Lung (tissue), 12 donors: ENCODE data around the gene L3MBTL4. TPM values are rescaled to one million over a fixed set of nuclear protein-coding genes. Genes with fewer than 3 reads are reported as not detected.
"Not testable (repeated sequence)": the region's sequence is repeated elsewhere in the genome, so short reads cannot be mapped to it uniquely, and the experiment has no call there.

ENCODE experiments used
- ATAC-seq: fragments of 200-7000 bp; cut with Tn5 transposase; one replicate; pipeline ENCODE4 v1.9.1; 2020; ENCODE audit warnings: moderate number of reproducible peaks; ENCODE audit not compliant: insufficient read depth, low FRiP score
- DNase-seq, 3 donors: peaks; one replicate each; pipeline ENCODE4 v3.0.0-alpha.2; 2013 to 2017
- H3K27ac ChIP-seq, 2 donors: one replicate each; pipeline ENCODE4 v1.5.1; 2013; ENCODE audit warnings: mild to moderate bottlenecking in 2 of 2, moderate library complexity in 2 of 2, control low read depth in 1 of 2, inconsistent platforms in 1 of 2, low read depth in 1 of 2, low read length in 1 of 2
- H3K27me3 ChIP-seq, 3 donors: one replicate each; pipeline ENCODE4 v1.5.1; 2013; ENCODE audit warnings: low read length in 2 of 3; ENCODE audit not compliant: control insufficient read depth in 3 of 3, insufficient read depth in 3 of 3
- H3K36me3 ChIP-seq, 4 donors: one replicate each; pipeline ENCODE4 v1.5.1; 2013; ENCODE audit warnings: low read length in 4 of 4, mild to moderate bottlenecking in 1 of 4, moderate library complexity in 1 of 4; ENCODE audit not compliant: control insufficient read depth in 4 of 4, insufficient read depth in 4 of 4
- H3K4me1 ChIP-seq, 5 donors: one replicate each; pipeline ENCODE4 v1.5.1; 2013; ENCODE audit warnings: low read length in 5 of 5, mild to moderate bottlenecking in 2 of 5, moderate library complexity in 1 of 5; ENCODE audit not compliant: control insufficient read depth in 5 of 5, insufficient read depth in 5 of 5
- H3K4me3 ChIP-seq: one replicate; pipeline ENCODE4 v1.5.1; 2013; ENCODE audit warnings: mild to moderate bottlenecking, control low read depth, moderate library complexity
- H3K9ac ChIP-seq, 2 donors: one replicate each; pipeline ENCODE4 v1.5.1; 2013; ENCODE audit warnings: low read length in 2 of 2, control low read depth in 1 of 2; ENCODE audit not compliant: insufficient read depth in 1 of 2
- H3K9me3 ChIP-seq, 4 donors: one replicate each; pipeline ENCODE4 v1.5.1; 2013; ENCODE audit warnings: low read length in 3 of 4, mild to moderate bottlenecking in 1 of 4, moderate library complexity in 1 of 4; ENCODE audit not compliant: control insufficient read depth in 4 of 4, insufficient read depth in 3 of 4
- WGBS, 2 donors: extraction: QIAGEN DNeasy Blood & Tissue Kit; methylation state at CpG; one replicate each; pipeline ENCODE4 v1.1.7; 2013; 5-methylcytosine and 5-hydroxymethylcytosine counted together
- polyA plus RNA-seq, 2 donors: library from polyadenylated mRNA; stranded (reverse); fragments of 200-250 nt; gene quantifications; one replicate each; pipeline ENCODE4 v1.2.1, GENCODE V29; 2013
- total RNA-seq, 2 donors: library from RNA; depleted of rRNA in 1 of 2; stranded (reverse); fragments of >200 nt in 1 of 2; gene quantifications; one replicate each; pipeline ENCODE4 v1.2.1, GENCODE V29; 2014 to 2021
- TF ChIP-seq, protein P1 (sequence below): IDR thresholded peaks from 2 replicates; pipeline ENCODE4 v1.5.1; 2012; ENCODE audit warnings: mild to moderate bottlenecking; ENCODE audit errors: control extremely low read depth, extremely low read depth
- donor health status: control.
- donor health status: control.
- donor health status: Bipolar disorder and iron deficiency.
- donor health status: healthy.
- donor health status: DM: yes; HTN: yes; CAD: no.

Gene L3MBTL4
- total and polyA plus RNA-seq, 4 donors = 2.8 to 16.8 (median 9.9) TPM

DNA sequence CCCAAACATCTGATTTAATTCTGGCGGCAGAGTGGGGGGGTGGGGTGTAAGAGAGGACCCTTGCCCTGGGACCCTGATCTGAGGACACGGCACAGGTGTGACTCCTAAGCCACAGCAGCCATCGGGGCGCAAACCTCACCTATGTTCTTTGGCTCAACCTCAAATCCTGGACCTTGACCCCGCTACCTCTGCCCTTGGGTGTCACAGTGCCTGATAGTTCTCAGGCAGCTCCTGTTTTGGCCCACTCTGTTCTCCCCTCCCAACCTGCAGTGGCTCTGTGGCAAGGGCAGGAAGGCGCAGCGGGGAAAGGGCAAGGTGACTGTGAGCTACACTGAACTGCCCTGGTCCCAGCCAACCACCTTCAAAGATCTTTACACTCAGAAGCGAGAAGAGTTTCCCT, 152.8 kb downstream of the L3MBTL4 start:
- H3K27ac ChIP-seq = no peak overlapping the region
- DNase-seq (no peak), ATAC-seq (no peak)
- H3K27me3 ChIP-seq = no peaks in the 10 kb centered on the region
- no peak overlapping the region for H3K9ac ChIP-seq
- 96 to 97% methylated on average over 8 of the region's 8 CpGs for WGBS, 2 donors
- H3K36me3 ChIP-seq = peaks cover 0 to 10% (median 0%) of the 10 kb centered on the region in 4 donors
- peaks cover 0 to 8% (median 2%) of the 10 kb centered on the region in 4 donors for H3K9me3 ChIP-seq
- TF ChIP-seq, protein P1, sequence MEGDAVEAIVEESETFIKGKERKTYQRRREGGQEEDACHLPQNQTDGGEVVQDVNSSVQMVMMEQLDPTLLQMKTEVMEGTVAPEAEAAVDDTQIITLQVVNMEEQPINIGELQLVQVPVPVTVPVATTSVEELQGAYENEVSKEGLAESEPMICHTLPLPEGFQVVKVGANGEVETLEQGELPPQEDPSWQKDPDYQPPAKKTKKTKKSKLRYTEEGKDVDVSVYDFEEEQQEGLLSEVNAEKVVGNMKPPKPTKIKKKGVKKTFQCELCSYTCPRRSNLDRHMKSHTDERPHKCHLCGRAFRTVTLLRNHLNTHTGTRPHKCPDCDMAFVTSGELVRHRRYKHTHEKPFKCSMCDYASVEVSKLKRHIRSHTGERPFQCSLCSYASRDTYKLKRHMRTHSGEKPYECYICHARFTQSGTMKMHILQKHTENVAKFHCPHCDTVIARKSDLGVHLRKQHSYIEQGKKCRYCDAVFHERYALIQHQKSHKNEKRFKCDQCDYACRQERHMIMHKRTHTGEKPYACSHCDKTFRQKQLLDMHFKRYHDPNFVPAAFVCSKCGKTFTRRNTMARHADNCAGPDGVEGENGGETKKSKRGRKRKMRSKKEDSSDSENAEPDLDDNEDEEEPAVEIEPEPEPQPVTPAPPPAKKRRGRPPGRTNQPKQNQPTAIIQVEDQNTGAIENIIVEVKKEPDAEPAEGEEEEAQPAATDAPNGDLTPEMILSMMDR = no peak
- no peak overlapping the region for H3K4me3 ChIP-seq
- H3K4me1 ChIP-seq = no peaks in the 10 kb centered on the region

- H3K27ac ChIP-seq, ATAC-seq, H3K9ac ChIP-seq, H3K27me3 ChIP-seq, DNase-seq, H3K4me3 ChIP-seq, H3K36me3 ChIP-seq: not testable (repeated sequence)
- H3K9me3 ChIP-seq = peaks cover 0 to 12% (median 2%) of the 10 kb centered on the region in 4 donors
- 91% methylated on average over 1 of the region's 1 CpG for WGBS, 2 donors
- peaks cover 3 to 11% (median 5%) of the 10 kb centered on the region in 5 donors for H3K4me1 ChIP-seq
These were observed 155.4 kb downstream of the L3MBTL4 start for GRCh38 chr18:6259324-6259723.

DNA sequence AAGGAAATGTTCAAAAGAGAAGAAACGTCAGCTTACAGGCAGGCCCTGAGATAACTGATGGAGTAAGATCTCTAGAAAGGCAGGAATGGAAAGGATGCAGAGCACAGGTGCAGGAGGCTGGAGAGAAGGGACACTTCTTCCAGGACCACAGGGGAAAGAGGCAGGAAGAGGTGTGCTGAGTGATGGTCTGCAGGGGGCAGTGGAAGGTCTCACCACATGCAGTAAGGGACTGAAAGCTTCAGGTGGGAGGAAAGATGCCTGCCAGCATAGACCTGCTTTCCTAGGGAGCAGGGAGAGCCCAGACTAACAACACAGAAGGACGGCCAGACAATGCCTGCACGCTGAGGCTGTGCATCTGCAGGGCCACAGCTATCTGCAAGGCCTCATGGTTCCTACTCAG, 156.8 kb downstream of the L3MBTL4 start:
- Histone ChIP-seq H3K27ac (no peak overlapping the region), H3K4me3 (no peak overlapping the region), H3K36me3 (peaks cover 0 to 10% (median 0%) of the 10 kb centered on the region in 4 donors), H3K9ac (no peak overlapping the region), H3K27me3 (no peaks in the 10 kb centered on the region), H3K9me3 (peaks cover 0 to 12% (median 2%) of the 10 kb centered on the region in 4 donors), H3K4me1 (peaks cover 3 to 15% (median 5%) of the 10 kb centered on the region in 5 donors)
- WGBS, 2 donors = 91 to 95% methylated on average over 3 of the region's 3 CpGs
- ATAC-seq = no peak
- TF ChIP-seq, protein P1 = no peak
- DNase-seq = no peak

DNA sequence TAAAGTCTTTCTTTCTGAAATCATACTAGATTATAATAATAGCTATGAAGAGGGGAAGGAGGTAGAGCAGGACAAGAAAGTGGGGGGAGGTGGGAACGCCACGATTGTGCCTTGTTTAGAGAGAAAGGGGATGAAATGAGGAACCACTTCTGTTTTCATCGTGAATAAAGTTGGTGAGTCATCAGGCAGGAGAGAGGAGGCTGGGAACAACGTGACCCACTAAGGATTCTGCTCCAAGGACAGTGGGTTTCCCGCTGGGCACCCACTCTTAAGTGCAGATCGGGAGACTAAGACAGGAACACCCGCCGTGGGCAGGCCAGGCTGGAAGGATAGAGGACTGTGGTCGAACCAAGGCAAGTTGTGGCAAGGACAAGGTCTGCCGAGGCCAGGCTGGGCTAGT, 158.2 kb downstream of the L3MBTL4 start:
- Histone ChIP-seq H3K4me3 (no peak overlapping the region), H3K9me3 (peaks cover 0 to 10% (median 2%) of the 10 kb centered on the region in 4 donors), H3K27me3 (no peaks in the 10 kb centered on the region), H3K36me3 (no peaks in the 10 kb centered on the region), H3K27ac (no peak overlapping the region), H3K4me1 (peaks cover 3 to 15% (median 5%) of the 10 kb centered on the region in 5 donors), H3K9ac (no peak overlapping the region)
- no peak for DNase-seq
- ATAC-seq = no peak
- 47 to 60% methylated on average over 10 of the region's 10 CpGs for WGBS, 2 donors
- TF ChIP-seq, protein P1 = no peak
